Activated gamma-delta T cell (primary cell): ENCODE results near the gene AOAH.
"Not testable (repeated sequence)": the region's sequence is repeated elsewhere in the genome, so short reads cannot be mapped to it uniquely, and the experiment has no call there.

ENCODE experiments used
- DNase-seq: peaks from one replicate; lab custom pipeline; 2025; lab: John Stamatoyannopoulos, UW

AOAH gene

DNA sequence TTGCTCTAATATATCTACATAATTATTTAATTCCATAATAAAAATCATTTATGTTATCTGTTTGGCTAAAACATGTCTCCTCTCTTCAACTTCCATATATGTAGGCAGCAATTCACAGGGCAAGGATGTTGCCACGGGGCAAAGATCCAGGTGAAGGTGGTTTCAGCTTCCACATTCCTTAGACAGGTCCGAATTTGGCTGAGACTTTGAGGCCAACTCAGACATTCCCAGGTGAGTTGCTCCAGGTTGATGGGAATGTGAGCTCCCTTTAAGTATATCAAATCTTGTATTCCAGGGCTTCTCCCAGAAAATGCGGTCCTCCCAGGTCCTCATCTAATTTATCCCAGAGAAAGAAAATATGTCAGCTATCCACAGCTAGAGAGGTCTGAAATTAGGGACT, 15.1 kb upstream of the AOAH start:
- DNase-seq: no peak

DNA sequence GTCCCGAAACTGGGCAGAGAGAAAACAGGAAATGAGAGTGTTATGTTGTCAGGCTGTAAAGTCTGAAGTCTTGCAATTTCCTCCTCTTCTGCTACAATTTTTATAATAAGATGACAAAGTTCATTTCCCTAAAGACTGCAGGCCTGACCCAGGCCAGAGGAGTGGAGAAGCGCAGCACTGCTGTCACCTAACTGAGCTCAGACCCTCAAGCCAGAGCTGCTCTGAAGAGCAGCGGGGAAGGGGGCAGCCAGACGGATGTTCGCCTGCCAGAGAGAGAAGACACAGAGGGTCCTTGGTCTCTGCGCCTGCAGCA, 12.6 kb upstream of the AOAH start:
- no peak for DNase-seq

DNA sequence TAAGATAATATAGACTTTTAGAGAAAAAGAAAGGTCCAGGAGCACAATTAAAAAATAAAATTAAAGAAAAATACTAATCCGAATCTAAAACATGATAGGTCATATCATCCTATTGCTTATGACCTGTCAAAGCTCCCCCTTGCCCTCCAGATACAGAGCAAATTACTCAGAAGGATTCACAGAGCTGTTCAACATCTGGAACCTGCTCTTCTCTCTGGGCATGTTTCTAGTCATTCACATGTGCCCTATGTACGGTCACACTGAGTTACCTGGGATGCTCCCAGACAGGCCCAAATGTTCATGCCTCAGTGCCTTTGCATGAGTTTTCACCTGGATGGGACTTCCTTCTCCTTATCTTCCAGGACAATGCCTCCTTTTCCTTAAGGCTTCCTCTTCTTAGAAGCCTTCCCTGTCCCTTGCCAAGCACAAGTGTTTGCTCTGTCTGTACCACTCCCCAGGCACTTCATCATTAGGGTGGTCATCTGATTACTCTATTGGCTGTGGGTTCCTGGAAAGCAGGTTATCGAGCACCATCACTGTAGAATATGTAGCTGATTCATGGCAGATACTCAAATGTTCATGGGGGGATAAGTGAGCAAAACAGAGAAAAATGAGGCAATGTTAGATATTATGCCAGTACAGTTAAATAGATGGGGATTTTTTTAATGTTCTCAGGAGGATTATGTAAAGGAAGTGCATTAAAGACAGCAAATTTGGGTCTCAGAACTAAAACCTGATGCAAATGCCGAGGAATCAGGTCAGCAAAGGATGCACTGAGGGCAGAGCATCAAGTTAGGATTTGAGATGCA, 12.0 kb upstream of the AOAH start:
- DNase-seq: no peak

DNA sequence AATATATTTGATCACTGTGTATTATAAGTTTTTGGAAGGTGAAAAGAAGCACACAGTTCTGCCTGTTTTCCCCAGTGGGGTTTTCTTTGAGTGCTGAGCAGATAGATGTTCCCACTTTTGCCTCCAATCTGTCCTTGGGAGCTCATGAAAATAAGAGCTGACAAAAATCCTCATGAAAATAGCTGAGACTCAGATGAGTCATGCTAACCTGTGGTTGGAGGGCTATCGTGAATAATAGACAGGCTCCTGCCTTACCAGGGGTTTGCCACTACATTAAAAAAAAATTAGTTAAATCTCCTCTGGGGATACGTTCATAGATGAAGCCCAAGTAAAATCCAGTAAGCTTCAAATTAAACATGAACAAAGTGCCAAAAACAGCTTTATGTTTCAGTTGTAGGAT, 10.9 kb upstream of the AOAH start:
- DNase-seq: no peak

DNA sequence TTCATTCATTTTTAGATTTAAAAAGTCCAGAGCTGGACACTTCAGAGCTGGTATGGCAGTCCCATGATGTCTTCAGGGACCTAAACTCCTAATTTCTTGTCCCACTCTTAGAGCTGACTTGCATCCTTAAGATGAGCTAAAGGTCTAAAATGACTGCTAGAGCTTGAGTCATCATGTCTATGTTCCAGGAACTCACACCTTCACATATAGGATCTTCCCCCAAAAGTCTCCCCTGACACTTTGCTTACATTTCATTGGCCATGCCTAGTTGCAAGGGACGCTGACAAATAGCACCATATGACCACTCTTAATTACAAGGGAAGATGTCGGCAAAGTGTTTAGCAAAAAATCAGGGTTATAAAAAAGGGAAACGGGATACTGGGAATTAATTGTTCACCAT, 10.4 kb upstream of the AOAH start:
- no peak for DNase-seq

DNA sequence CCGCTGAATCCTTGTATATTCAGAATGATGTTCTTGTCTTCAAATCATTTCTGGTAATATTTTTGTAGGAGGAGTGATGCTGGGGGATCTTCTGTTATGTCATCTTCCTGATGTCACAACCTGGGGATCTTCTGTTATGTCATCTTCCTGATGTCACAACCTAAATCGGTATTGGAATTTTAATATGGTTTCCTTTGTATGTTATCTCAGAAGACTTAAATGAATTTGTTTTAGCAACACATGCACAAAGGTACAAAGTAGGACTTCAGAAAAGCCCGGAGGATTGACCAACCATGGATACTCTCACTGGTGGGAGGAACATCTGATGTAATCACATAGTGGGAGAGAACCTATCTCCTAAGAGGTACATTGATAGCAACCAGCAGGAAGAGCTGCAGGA, 9.1 kb upstream of the AOAH start:
- DNase-seq: no peak

DNA sequence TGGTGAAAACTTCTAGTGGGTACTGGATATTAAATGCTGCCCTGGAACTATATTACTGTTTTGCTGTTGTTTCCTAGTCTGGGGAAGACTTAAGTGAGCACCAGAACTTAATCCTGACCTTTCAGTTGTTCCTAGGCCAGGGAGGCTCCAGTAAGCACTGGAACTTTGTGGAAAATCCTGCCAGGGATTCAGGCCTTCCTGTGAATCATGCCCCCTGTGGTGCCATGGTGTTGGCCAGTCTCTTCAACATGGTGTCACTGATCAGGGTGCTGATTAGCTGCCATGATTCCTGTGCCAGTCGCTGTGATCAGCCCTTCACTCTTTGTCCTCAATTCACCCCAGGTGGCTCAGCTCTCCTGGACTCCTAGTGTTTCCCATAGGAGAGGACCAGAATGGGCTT, 8.5 kb upstream of the AOAH start:
- no peak for DNase-seq

DNA sequence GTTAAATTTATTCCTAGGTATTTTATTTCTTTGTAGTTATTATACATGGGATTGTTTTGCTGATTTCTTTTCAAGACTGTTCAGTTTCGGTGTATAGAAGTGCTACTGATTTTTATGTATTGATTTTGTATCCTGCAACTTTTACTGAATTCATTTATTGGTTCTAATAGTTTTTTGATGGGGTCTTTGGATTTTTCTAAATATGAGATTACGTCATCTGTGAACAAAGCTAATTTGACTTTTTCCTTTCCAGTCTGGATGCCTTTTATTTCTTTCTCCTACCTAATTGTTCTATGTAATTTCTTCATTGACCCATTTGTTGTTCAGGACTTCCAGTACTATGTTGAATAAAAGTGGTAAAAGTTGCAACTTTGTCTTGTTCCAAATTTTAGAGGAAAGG, 5.8 kb upstream of the AOAH start:
- DNase-seq: no peak

DNA sequence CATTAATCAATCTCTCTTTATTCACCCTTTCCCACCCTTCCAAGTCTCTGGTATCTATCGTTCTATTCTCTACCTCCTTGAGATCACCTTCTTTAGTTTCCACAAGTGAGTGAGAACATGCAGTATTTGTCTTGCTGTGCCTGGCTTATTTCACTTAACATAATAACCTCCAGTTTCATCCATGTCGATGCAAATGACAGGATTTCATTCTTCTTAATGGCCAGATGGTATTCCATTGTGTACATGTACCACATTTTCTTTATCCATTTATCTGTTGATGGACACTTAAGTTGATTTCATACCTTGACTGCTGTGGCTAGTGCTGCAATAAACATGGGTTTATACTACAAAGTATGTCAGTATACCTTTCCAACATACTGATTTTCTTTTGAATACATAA, 3.8 kb upstream of the AOAH start:
- no peak for DNase-seq

DNA sequence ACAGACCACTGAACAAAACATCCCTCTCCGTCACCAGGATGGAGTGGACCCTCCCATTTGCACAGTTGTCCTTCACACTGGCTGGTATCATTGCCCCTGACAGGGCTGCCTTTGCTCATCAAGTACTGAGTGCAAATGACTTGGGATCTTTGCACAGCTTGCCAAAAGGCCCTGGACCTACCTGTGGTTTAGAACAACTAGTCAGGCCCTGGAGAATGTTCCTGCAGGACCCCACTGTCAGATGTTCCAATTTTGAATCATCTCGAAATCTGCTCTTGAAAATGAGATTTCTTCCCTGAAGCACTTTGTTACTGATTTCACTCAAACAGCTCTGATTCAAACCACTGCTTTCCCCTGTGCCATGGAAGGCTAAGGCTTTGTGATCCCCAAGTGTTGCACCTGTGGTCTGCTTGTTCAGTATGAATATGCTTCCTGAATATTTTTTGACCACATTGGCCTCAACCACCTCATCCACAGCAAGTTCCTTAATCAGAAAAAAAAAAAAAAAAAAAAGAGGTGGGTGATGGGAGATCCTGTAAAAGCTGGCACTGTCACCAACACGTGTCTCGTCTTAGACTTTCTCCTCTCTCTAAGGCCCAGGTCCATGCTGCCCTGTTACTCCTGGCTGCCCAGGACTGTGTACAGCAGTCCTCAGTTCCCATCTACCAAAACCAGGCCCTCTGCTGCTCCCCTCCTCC, 2.7 kb upstream of the AOAH start:
- no peak for DNase-seq

DNA sequence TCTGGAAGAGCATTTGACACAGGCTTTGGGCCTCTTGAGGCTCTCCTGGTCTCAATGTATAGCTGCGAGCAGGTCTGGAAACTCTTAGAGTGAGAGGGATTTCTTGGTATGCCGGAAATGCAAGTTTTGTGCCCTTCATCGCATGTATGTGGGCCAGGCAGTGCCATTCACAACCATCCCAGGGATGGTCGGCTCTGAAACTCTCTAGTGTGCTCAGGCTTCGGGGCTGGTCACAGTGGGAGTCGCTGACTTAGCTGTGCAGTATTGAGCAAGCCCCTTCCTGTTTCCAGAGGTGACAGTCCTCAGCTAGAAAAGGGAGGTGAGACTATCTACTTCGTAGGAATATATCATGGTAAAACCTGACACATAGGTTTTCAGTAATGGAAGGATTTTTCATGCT, 2.0 kb upstream of the AOAH start:
- DNase-seq: no peak

DNA sequence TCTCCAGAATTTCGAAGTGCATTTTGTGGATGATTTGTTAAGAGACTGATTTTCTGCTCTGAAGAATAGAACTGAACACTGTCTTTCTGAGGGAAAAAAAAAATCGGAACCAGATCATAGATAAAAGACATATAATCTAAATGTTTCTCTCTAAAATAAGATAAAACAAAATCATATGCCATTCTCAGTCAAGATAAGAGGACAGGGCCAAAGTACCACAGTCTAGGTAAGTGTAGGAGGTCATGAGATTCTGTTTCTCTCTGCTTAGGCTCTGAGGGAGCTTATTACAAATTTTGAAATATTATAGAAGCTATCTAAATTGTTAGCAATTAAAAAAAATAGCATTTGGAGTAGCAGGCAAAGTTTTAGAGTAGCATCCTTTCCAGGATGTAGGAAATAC, 702 bp upstream of the AOAH start:
- DNase-seq: no peak

DNA sequence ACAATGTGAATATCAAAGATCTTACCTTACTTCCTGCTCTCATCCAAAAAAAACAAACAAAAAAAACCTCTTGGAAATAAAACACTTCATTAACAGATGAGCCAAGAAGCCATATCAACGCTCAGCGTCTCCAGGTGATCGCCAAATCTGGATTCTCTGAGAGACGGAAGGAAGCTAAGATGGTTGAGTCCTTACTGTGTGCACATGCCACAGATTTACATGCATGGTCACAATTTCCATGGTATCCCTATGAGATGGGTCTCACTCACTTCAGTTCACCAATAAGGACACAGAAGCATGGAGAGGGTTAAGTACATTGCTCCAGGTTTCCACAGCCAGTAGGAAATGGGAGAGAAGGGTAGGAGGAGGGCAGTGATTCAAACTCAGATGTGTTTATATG, 1.0 kb downstream of the AOAH start:
- no peak for DNase-seq

DNA sequence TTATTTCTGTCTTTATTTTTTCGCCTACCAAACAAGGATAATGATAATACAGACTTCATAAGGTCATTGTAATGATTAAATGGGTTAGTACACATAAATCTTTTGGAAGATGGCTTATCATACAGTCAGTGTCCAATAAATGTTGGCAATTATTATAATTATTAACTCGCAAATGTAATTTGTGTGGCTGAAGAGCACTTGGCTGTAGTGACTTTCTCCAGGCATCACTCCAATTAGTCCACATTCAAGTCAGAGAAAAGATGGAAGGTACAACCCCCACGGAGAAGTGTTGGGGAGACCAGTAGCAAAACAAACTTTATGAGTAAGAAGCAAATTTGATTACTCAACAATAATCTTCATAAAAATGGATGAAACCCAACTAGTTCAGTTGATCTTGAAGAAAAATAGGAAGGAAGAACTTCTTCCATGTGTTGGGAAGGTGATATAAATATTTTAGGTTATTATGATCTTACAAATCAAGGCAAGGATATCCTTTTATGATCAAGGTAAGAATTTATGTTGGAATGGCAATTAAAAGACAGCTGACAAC, 5.1 kb downstream of the AOAH start:
- no peak for DNase-seq

DNA sequence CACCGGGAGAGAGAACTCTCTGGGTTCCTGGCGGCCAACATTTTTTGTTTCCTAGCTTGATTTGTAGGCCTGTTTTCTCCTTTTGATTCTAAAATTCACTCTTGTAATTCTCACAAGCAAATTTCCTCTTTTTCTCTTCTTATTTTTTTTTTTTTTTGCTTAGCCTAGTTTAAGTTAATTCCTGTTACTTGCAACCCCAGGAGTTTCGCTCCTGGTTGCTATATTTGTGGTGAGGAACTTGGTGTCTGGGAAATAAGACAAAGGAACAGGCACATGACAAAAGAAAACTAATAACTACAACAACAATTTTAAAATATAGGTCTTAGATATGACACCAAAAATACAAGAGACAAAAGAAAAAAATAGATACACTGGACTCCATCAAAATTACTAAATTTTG, 6.7 kb downstream of the AOAH start:
- no peak for DNase-seq

DNA sequence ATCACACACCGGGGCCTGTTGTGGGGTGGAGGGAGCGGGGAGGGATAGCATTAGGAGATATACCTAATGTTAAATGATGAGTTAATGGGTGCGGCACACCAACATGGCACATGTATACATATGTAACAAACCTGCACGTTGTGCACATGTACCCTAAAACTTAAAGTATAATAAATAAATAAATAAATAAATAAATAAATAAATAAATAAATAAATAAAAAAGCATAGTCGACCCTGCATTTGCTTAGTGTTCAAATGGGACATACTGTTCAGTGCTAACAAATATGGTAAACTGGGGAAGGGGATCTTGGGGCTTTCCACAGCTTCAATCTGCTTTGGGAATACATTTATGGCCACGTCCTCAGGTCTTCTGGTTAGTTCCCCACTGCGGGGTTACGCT, 7.5 kb downstream of the AOAH start:
- DNase-seq: not testable (repeated sequence)

DNA sequence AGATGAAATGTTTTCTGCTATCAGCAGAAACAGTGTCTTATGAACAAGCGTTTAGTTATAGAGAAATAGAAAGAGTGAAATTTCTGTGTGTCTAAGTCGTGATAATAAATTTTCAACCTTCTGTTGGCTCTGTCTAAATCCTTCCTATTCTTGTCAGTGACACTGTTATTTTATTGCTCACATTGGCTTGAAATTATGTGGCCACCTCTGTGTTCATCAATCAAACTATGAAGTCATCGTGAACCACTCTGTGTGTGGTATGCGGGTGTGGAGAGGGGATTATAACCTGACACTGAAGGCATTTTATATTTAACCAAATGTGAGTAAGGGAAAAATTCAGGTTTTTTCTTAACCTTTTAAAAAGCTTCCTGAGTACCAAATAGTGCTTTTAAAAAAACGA, 12.3 kb downstream of the AOAH start:
- DNase-seq: no peak

DNA sequence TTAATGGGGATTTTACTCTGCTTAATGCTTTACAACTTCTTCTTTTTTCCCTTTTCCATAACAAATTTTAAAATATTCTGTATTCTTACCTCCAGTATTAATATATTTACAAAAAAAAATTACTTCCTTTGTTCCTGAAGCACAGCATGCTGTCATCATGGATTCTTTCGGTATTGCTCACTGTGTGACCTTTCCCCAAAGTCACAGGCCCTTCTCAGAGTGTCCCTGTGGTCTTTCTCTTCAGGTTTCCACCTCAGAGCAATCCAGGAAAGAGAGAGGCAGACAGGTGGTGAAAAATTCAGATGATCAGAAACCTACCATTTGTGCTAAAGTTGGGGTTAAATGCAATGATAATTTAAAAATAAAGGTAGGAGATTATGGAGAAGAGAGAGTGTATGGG, 13.0 kb downstream of the AOAH start:
- DNase-seq: no peak

DNA sequence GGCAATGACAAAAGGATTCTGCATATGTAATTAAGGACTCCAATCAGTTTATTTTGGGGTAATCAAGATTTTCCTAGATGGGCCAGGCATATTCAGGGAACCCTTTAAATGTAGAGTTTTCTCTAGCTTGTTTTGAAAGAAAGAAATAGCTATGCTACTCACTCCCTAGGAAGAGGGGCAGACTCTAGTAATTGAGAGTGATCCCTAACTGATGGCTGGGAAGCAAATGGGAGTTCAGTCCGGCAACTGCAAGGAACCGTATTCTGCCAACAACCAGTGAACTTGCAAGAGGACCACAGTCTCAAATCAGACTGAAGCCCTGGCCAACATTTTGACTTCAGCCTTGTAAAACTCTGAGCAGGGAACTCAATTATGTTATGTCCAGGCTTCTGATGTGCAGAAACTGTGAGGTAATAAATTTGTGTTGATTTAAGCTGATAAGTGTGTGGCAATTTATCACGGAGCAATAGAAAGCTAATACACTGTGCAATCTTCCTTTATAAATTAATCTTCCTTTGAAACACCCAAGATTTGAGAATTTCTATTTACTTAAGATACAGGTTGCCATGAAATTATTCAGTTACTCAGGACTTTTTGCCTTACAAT, 14.0 kb downstream of the AOAH start:
- no peak for DNase-seq

DNA sequence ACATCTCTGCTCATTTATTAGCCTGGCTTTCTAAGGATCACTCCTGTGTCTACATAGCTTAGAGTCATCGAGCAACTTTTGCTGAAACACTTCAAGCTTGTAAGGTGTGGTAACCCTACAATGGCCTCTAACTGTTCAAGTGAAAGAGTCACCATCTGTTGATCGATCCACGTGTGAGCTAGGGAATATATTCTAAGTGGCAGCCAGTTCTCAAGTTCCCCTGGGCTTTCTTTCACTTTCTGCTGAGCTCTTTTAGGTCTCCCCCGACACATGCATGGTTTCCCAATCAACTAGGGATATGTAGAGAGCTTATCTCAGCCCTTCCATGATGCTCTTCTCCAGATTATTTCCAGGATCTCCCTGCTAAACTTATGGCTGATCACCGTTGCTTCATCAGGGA, 15.5 kb downstream of the AOAH start:
- DNase-seq: no peak

DNA sequence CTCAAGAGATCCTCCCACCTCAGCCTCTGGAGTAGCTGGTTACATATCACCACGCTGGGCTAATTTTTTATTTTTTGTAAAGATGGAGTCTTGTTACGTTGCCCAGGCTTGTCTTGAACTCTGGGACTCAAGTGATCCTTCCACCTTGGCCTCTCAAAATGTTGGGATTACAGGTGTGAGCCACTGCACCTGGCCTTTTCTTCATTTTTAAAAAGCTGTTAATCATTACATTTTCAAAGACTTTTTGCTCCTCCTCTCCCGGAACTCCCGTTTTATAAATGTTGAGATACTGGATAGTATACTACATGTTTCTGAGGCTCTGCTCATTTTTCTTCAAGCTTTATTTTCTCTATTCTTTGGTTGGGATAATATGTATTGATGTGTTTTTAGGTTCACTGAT, 16.4 kb downstream of the AOAH start:
- no peak for DNase-seq

DNA sequence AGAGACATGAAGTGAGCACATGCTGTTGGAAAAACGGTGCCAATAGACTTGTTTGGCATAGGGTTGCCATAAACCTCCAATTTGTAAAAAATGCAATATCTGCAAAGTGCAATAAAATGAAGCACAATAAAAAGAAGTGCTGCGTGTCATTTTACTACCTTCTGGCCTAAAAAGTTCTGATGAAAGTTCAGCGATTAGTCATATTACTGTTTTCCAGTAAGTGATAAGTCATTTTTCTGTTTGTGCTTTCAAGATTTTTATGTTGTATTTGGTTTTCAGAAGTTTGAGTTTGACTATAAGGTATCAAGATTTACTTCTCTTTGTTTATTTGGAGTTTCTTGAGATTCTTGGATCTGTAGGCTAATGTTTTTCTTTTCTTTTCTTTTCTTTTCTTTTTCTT, 16.8 kb downstream of the AOAH start:
- no peak for DNase-seq

DNA sequence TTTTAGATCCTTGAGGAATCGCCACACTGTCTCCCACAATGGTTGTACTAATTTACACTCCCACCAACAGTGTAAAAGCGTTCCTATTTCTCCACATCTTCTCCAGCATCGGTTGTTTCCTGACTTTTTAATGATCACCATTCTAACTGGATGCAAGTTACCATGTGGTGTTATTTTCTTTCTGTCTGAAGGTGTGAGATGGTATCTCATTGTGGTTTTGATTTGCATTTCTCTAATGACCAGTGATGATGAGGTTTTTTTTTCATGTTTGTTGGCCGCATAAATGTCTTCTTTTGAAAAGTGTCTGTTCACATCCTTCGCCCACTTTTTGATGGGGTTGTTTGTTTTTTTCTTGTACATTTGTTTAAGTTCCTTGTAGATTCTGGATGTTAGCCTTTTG, 20.4 kb downstream of the AOAH start:
- DNase-seq: not testable (repeated sequence)
